ENCODE measurements around the gene ZSCAN2.

ZSCAN2 gene

DNA sequence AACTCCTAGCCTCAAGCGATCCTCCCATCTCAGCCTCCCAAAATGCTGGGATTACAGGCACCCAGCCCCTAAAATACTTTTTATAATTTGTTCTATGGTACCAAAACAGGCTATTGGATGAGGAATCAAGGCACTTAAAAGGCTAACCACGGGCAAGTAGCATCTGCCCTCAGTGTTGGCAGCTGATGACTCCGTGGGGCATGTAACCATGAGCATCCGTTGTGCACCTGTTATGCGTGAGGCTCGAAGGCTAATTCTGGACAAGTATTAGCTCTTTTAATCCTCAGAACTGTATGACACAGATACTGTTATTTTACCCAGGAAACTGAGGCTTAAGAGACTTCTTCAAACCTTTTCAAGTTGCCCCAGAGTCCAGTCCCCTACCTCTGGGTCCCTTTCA is 43.0 kb downstream of the ZSCAN2 start:
- no peak for DNase-seq

GRCh38 chr15:84645496-84645895 is 44.7 kb downstream of the ZSCAN2 start:
- no peak for DNase-seq

DNA sequence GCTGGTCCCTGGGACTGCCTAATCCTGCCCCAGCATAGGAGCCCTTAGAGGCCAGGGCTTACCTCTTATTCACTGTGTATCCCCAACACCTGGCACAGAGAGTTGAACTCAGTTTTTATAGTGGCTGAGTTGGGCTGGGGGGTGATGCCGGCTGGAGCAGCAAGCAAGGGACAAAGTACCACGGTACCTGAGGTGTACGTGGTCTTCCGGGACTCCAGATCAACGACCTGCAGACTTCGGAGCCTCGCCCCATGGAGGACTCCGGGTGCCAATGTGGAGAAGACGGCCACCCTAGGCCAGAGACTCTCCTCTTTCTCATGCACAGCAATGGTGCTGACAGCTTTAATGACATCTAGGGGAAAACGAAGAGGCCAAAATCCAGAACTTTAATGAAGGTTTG is 45.2 kb downstream of the ZSCAN2 start:
- no peak for DNase-seq

DNA sequence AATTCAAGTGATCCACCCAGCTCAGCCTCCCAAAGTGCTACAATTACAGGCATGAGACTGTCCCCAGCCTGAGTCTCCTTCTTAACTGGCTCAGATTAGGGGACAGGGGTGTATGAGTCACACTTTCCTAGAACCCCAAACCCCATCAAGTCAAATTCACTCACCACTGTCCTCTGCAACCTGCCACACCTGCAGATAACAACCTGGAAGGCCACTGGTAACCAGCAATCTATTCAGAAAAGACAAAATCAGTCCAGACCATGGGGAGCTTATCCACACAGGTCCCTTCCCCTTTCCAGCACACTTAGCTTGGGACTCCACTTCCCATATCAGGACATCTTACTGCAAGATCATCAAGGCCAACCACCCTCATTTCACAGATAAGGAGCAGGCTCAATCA is 46.9 kb downstream of the ZSCAN2 start:
- DNase-seq: no peak

DNA sequence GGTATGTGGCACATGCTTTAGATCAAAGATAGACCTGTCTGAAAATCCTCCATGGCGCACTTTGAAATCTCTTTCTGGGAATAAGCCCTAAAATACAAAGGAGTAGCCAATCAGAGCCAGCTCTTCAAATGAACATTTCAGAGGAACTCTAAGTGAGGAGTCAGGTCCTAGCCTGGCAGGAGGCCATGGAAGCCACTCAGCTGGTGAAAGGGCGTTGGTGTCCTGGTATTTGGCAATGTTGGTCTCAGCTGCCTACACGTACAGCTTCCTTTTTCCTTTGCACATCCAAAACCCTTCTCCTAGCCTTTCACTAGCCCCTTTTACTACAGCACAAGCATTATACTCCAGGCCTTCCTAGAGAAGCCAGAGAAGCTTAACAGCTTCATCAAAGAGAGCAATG is 47.7 kb downstream of the ZSCAN2 start:
- DNase-seq: no peak

DNA sequence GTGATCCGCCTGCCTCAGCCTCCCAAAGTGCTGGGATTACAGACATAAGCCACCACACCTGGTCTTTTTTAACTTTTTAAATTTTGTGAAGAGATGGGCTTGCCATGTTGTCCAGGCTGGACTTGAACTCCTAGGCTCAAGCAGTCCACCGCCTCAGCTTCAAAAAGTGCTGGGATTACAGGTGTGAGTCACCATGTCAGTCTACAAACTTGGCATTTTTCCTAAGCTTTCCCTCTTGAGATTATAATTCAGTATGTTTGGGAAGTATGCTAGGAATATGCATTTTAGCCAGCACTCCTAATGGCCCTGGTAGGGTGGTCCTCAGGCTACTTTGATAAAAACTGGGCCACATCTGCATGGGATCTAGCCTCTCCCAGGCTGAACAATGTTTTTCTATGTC is 48.9 kb downstream of the ZSCAN2 start:
- no peak for DNase-seq

DNA sequence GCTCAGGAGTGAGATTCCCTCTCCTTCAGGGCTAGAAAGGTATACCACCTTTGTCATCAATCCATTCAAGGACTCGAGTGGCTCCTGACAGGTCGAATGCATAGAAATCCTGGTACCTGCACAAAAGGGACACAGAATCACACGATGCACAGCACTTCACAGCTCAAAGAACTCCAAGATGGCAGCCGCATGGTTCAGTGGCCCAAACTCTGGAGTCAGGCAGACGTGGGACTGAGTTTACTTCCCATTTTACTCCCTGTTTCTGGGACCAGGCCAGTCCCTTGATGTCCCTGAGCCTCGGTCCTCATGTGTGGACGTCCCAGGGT is 52.7 kb downstream of the ZSCAN2 start:
- no peak for DNase-seq

GRCh38 chr15:84653910-84654688 is 53.3 kb downstream of the ZSCAN2 start, which contains the start of gene WDR73:
WDR73 (minus strand) TSS chr15:84654283; CDS start chr15:84654274, 9 bp downstream.
- DNase-seq: peak; percentile 74

DNA sequence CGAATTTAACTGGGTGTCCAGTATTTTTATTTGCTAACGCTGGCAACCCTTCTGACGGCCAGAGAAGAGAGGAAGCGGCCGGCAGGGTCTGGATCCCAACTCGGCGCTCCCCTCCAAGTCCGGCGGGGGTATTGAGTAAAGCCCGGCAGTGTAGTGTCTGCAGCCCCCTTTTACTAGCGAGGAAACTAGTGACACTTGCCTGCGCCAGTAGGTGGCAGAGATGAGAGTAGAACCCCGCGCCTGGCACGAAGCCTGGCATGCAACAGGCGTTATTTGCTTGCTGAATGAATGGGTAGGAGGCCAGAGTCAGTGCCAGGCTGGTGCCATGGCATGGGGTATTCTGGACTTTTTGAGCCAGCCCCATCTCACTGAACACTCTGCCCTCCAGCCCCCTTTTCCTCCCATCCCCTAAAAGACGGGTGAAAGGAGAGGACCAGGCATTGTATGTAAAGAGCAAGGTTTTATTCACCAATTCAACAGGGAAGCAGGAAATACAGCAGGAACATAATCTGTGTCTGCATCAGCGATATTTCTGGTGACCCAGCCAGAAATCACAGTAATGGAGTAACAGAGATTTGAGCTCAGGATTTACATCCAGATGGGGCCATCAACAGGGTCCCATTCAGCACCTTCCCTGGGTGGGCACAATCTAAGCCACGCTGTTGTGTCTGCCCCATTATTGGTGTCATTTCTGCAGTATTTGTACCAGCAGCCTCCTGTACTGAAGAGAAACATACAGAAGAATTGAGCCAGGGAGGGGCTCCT is 54.1 kb downstream of the ZSCAN2 start:
- peak; percentile 72 for DNase-seq

DNA sequence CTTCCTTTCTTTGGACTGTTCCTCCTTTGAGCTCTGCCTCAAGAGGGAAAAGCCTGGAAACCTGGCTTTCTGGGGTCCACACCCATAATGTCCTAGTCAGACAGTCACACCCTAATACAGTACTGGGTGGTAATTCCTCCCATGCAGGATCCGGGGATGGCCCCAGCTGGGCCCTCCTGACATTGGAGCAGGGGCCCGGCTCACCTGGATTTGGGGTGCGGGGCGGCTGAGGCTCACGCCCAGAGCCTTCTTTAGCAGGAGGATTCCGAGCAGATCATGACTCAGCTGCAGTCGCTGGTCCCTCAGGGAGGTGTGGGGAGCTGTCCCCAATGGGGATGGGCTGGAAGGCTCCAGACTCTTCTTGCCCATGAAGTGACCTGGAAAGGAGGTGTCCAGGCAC is 56.2 kb downstream of the ZSCAN2 start:
- DNase-seq: no peak

- no peak for DNase-seq
Observed at GRCh38 chr15:84657748-84658079, 56.9 kb downstream of the ZSCAN2 start.

DNA sequence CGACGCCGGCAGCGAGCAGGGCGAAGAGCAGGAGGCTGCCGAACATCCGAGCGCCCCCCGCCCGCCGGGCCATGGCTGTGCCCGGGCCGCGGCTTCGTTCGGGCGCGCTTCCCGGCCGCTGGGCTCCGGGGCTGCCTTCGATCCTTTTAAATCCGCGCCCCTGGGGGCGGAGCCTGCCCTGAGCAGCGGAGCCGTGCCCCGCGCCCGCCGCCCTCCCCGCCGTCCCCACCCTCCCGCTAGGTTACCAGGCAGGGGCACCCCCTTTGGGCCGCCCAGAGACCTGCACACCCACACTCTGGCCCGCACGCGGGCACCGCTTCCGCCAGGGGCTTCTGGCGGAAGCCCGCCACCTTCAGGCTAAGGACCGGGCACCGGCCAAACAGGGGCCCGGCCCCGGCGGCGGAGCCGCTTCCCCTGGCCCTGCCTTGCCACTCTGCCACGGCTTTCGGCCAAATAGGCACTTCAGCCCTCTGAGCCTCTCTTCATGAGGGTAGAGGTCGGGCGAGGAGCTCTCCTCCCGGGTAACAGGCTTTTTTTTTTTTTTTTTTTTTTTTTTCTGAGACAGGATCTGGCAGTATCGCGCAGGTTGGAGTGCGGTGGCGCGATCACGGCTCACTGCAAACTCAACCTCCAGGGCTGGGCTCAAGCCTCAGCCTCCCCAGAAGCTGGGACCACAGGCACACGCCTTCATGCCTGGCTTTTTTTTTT is 57.4 kb downstream of the ZSCAN2 start, which contains the start of gene NMB:
TSS of gene NMB (minus strand) at position 120 of the 708 bp plus-strand sequence. CDS start at position 73, 47 bp downstream.
- DNase-seq: peak; percentile 68

GRCh38 chr15:84658788-84659411 is 58.1 kb downstream of the ZSCAN2 start:
- DNase-seq: no peak

GRCh38 chr15:84659904-84660781 is 59.3 kb downstream of the ZSCAN2 start:
- no peak for DNase-seq

DNA sequence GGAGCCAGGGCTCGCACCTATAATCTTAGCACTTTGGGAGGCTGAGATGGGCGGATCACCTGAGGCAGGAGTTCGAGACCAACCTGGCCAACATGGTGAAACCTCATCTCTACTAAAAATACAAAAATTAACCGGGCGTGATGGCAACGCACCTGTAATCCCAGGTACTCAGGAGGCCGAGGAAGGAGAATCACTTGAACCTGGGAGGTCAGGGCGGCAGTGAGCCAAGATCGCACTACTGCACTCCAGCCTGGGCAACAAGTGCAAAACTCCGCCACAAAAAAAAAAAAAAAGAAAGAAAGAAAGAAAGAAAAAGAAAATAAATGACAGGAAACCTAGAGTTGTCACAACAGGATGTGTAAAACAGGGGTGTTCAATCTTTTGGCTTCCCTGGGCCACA is 60.2 kb downstream of the ZSCAN2 start:
- DNase-seq: no peak

GRCh38 chr15:84666373-84666772 is 65.6 kb downstream of the ZSCAN2 start:
- no peak for DNase-seq

DNA sequence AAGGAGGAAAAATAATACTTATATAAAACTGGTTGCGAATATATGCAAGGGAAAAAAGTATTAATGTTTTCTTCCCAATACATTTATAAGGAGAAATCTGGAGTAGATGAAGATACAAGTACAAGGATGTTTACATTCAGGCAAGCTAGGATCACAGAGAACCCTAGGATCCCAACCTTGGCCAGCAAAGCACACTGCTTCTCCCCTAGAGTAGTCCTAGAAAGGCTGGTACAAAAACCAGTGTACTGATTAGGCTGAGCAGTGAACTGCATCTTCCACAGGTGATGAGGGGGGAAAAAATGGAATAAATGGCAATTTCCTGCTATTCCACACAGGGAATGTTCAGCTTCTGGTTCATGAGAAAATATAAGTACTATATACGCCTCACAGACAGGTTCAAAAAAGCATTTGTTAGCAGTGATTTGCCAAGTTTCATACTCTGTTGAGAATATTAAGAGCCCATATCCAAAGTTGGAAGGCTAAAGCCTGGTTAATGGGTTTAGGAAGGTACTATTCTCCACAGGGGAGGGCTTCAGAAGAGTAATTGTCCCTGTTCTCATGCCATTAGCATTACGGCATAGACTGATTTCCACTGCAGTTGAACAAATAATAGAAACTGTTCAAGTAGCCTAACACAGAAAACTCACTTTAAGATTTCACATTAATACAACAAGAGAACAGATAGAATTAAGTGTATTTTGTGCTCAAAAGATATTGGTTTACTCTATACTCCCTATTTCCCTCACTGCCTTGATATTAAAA is 67.6 kb downstream of the ZSCAN2 start:
- no peak for DNase-seq

- no peak for DNase-seq
Observed at GRCh38 chr15:84669726-84670125, 68.9 kb downstream of the ZSCAN2 start.

GRCh38 chr15:84671211-84671610 is 70.4 kb downstream of the ZSCAN2 start:
- DNase-seq: no peak
